GM19351 (cell line): ENCODE data around the gene UTP3.
"Not testable (repeated sequence)": the region's sequence is repeated elsewhere in the genome, so short reads cannot be mapped to it uniquely, and the experiment has no call there.

Source experiments
- ATAC-seq: cut with Tn5 transposase; IDR thresholded peaks from one replicate; pipeline ENCODE4 v1.9.1; 2021; ENCODE audit warnings: mild to moderate bottlenecking, moderate library complexity; ENCODE audit not compliant: unreplicated experiment

UTP3 gene

GRCh38 chr4:70687821-70688794 is at the start of gene UTP3:
Gene UTP3, plus strand, starts transcription at chr4:70688532. Its CDS starts 146 bp downstream, at chr4:70688678.
- peak; percentile 86 for ATAC-seq

- peak; percentile 65 for ATAC-seq
Measured at GRCh38 chr4:70640192-70640591, 48.1 kb upstream of the UTP3 start.

GRCh38 chr4:70650741-70651140 is 37.6 kb upstream of the UTP3 start:
- not testable (repeated sequence) for ATAC-seq

GRCh38 chr4:70651864-70652506 is 36.3 kb upstream of the UTP3 start:
- ATAC-seq = no peak

- no peak for ATAC-seq
Measured at GRCh38 chr4:70654605-70655011, 33.7 kb upstream of the UTP3 start.

- no peak for ATAC-seq
Measured at GRCh38 chr4:70657326-70657725, 31.0 kb upstream of the UTP3 start.

- no peak for ATAC-seq
Measured at GRCh38 chr4:70658418-70658817, 29.9 kb upstream of the UTP3 start.

- ATAC-seq = no peak
Measured at GRCh38 chr4:70660106-70660505, 28.2 kb upstream of the UTP3 start.

GRCh38 chr4:70661309-70661922 is 26.9 kb upstream of the UTP3 start:
- ATAC-seq = peak; percentile 86

GRCh38 chr4:70666369-70666768 is 22.0 kb upstream of the UTP3 start, which contains the start of gene JCHAIN:
Gene JCHAIN, minus strand, starts transcription at chr4:70666508. Its CDS starts 18 bp downstream, at chr4:70666490.
- ATAC-seq = peak; percentile 65

- ATAC-seq = peak; percentile 45
Measured at GRCh38 chr4:70667740-70668535, 20.4 kb upstream of the UTP3 start.

GRCh38 chr4:70670332-70671014 is 17.9 kb upstream of the UTP3 start:
- ATAC-seq = no peak

GRCh38 chr4:70671091-70671490 is 17.2 kb upstream of the UTP3 start:
- no peak for ATAC-seq

GRCh38 chr4:70674191-70674590 is 14.1 kb upstream of the UTP3 start:
- no peak for ATAC-seq

GRCh38 chr4:70674731-70675130 is 13.6 kb upstream of the UTP3 start:
- no peak for ATAC-seq

- ATAC-seq = no peak
Measured at GRCh38 chr4:70676554-70677090, 11.7 kb upstream of the UTP3 start.

- peak; percentile 78 for ATAC-seq
Measured at GRCh38 chr4:70678383-70678999, 9.8 kb upstream of the UTP3 start.

GRCh38 chr4:70680934-70681333 is 7.4 kb upstream of the UTP3 start:
- ATAC-seq = no peak

GRCh38 chr4:70681704-70682103 is 6.6 kb upstream of the UTP3 start:
- ATAC-seq = peak; percentile 52
